Measurements from ENCODE around the gene SLC16A5.
A peak's percentile ranks its signal among the peaks of the same experiment; 100 is the strongest.

DNA sequence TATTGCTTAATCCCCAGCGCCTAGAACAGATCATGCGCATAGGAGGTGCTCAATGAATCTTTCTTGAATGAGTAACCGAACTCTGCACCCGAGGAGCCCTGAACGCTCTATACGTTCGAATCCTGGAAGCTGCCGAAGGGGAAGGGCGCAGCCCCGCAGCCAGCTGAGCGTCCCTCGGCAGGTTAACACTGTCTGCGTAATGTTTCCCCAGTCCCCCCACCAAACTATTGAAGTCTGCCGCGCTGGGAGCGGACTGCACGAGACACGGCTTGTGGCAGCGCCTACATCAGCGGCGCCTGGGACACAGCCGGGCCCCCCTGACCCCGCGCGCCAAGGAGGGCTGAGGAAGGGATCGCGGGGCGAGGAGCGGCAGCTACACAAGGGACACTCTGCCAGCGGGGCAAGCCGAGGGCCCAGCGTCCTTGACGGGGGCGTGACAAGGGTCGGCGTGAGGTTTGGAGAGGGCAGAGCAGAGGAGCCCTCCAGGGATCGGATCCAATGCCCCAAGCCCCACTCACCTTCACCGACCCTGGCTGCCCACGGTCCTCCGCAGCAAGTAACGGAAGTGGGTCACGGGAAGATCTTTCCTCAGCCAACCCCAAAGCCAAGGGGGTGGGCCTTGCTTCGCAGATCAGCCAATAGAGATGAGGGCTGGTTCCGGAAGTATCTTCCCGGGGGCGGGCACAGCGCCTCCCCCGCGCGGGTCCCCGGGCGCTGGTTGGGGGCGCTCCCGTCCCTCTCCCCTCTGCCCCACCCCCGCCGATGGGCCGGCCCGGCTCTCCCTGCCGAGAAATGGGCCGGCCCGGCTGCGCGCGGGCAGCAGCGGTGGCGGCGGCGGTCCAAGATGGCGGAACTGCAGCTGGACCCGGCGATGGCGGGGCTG lies 41.1 kb upstream of the SLC16A5 start, which contains the start of the genes ATP5PD and KCTD2:
- TF ChIP-seq, protein P1, sequence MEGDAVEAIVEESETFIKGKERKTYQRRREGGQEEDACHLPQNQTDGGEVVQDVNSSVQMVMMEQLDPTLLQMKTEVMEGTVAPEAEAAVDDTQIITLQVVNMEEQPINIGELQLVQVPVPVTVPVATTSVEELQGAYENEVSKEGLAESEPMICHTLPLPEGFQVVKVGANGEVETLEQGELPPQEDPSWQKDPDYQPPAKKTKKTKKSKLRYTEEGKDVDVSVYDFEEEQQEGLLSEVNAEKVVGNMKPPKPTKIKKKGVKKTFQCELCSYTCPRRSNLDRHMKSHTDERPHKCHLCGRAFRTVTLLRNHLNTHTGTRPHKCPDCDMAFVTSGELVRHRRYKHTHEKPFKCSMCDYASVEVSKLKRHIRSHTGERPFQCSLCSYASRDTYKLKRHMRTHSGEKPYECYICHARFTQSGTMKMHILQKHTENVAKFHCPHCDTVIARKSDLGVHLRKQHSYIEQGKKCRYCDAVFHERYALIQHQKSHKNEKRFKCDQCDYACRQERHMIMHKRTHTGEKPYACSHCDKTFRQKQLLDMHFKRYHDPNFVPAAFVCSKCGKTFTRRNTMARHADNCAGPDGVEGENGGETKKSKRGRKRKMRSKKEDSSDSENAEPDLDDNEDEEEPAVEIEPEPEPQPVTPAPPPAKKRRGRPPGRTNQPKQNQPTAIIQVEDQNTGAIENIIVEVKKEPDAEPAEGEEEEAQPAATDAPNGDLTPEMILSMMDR (IDR thresholded peaks at IDR 0.05) = no peak
- TF ChIP-seq POLR2A (IDR thresholded peaks at IDR 0.05) = peak in 1 of 2 donors; percentile 82
